Measurements from ENCODE around the gene SPRR4. TPM values are rescaled to one million over a fixed set of nuclear protein-coding genes. Genes with fewer than 3 reads are reported as not detected.

Gene SPRR4
- total and polyA plus RNA-seq, 9 of the 15 experiments (the other 6 are each of a cell fraction or from before 2014, with no cell fraction given): not detected

GRCh38 chr1:152993186-152993585 lies 22.7 kb downstream of the SPRR4 start:
- no peak for TF ChIP-seq TFAM (CRISPR knock-in tag; conservative IDR thresholded peaks at IDR 0.05)
- TF ChIP-seq FOS (IDR thresholded peaks at IDR 0.05; ENCODE audit: extremely low read depth, insufficient read length): no peak
- TF ChIP-seq ZNF551 (CRISPR knock-in tag; IDR thresholded peaks at IDR 0.05): no peak
- TF ChIP-seq ZNF212 (CRISPR knock-in tag; IDR thresholded peaks at IDR 0.05): no peak
- no peak for TF ChIP-seq CBX1 (IDR thresholded peaks at IDR 0.05; ENCODE audit: low read depth)
- TF ChIP-seq ZMIZ1 (IDR thresholded peaks at IDR 0.05; ENCODE audit: low read depth in 2 of 2, low read length in 2 of 2): no peak
- TF ChIP-seq MTA3 (IDR thresholded peaks at IDR 0.05; ENCODE audit: borderline replicate concordance): no peak
- no peak for TF ChIP-seq TEAD1 (CRISPR knock-in tag; IDR thresholded peaks at IDR 0.05)
- no peak for TF ChIP-seq ZFX (CRISPR knock-in tag; IDR thresholded peaks at IDR 0.05)
- no peak for TF ChIP-seq BCLAF1 (IDR thresholded peaks at IDR 0.05; ENCODE audit: borderline replicate concordance in 1 of 2, control insufficient read depth in 1 of 2, low read depth in 2 of 2, low read length in 1 of 2)
- TF ChIP-seq HES1 (IDR thresholded peaks at IDR 0.05; ENCODE audit: low read depth): no peak
- DNase-seq (ENCODE audit: extremely low read depth in 1 of 4, low spot score in 3 of 4): no peak
- no peaks in the 10 kb centered on the region for H4K20me1 ChIP-seq (replicated peaks; ENCODE audit: control insufficient read depth, insufficient read depth, low read length)
- POLR2A ChIA-PET: interaction anchor here (0.7 kb wide), 1 partner anchor 9 kb away, joined by 3 read pairs; no protein-coding TSS in a partner anchor
- H3K27ac ChIP-seq (ENCODE audit: extremely low read depth, low read depth, low read length): no peak overlapping the region
- in situ Hi-C loops (cut with MboI): no loop called here
- H3K4me1 ChIP-seq (replicated peaks in 1 of 2; ENCODE audit: control insufficient read depth in 2 of 2, insufficient read depth in 2 of 2, low read length in 2 of 2): no peaks in the 10 kb centered on the region
- no peaks in the 10 kb centered on the region for H3K9me1 ChIP-seq (ENCODE audit: control insufficient read depth, insufficient read depth, low read length)
- CTCF ChIA-PET (ENCODE audit: low intra/inter-chr PET ratio): no interaction called here
- no peak overlapping the region for H3K9ac ChIP-seq (ENCODE audit: insufficient read depth in 1 of 2, low read depth in 2 of 2, low read length in 2 of 2)
- no peaks in the 10 kb centered on the region for H3K79me2 ChIP-seq (ENCODE audit: control insufficient read depth, insufficient read depth, low read length)
- no peaks in the 10 kb centered on the region for H3K9me3 ChIP-seq (replicated peaks; ENCODE audit: control insufficient read depth, insufficient read depth, low read depth, low read length)
- no peak overlapping the region for H3K4me3 ChIP-seq
- 1% methylated on average over 6 of the region's 6 CpGs for whole genome bisulfite sequencing (ENCODE audit: insufficient coverage, low coverage, missing lambda C conversion rate)
- BruUV-seq (replicated peaks): no TSS peak
- no peaks in the 10 kb centered on the region for H3K36me3 ChIP-seq (ENCODE audit: control insufficient read depth, insufficient read depth, low read length)
- FAIRE-seq: no peak
- no peak for ATAC-seq
- intact Hi-C loops (cut with micrococcal nuclease): no loop called here
- peaks cover 0 to 10% of the 10 kb centered on the region in 2 experiments; a peak in 2 of 5 replicates for H3K27me3 ChIP-seq (ENCODE audit: control insufficient read depth in 2 of 2, insufficient read depth in 2 of 2, low read length in 2 of 2)
- no peak overlapping the region for H3K4me2 ChIP-seq (ENCODE audit: insufficient read depth, low read length)
- no peak overlapping the region for H2AFZ ChIP-seq (ENCODE audit: low read depth, low read length)
